GM21786 (cell line): ENCODE measurements around the gene AP3B1.

Source experiments
- ATAC-seq: cut with Tn5 transposase; IDR thresholded peaks from one replicate; pipeline ENCODE4 v1.9.1; 2021; ENCODE audit not compliant: unreplicated experiment

AP3B1 gene

GRCh38 chr5:78294248-78295034 lies at the start of gene AP3B1:
Gene AP3B1, minus strand, starts transcription at chr5:78294698. Its CDS starts 119 bp downstream, at chr5:78294579.
- ATAC-seq, result peak; percentile 82

- ATAC-seq, result no peak
These were observed 46.9 kb upstream of the AP3B1 start for GRCh38 chr5:78341440-78341839.

- ATAC-seq, result no peak
These were observed 45.3 kb upstream of the AP3B1 start for GRCh38 chr5:78339617-78340436.

GRCh38 chr5:78336698-78337097 lies 42.2 kb upstream of the AP3B1 start:
- no peak for ATAC-seq

GRCh38 chr5:78335976-78336375 lies 41.5 kb upstream of the AP3B1 start:
- ATAC-seq, result no peak

GRCh38 chr5:78334811-78335210 lies 40.3 kb upstream of the AP3B1 start:
- ATAC-seq, result no peak

- ATAC-seq, result no peak
These were observed 37.1 kb upstream of the AP3B1 start for GRCh38 chr5:78331523-78332080.

- ATAC-seq, result no peak
These were observed 34.2 kb upstream of the AP3B1 start for GRCh38 chr5:78328585-78329173.

- ATAC-seq, result no peak
These were observed 33.4 kb upstream of the AP3B1 start for GRCh38 chr5:78327761-78328510.

- ATAC-seq, result no peak
These were observed 32.4 kb upstream of the AP3B1 start for GRCh38 chr5:78326930-78327329.

- ATAC-seq, result no peak
These were observed 28.7 kb upstream of the AP3B1 start for GRCh38 chr5:78323241-78323640.

GRCh38 chr5:78320401-78320800 lies 25.9 kb upstream of the AP3B1 start:
- no peak for ATAC-seq

GRCh38 chr5:78318337-78318736 lies 23.8 kb upstream of the AP3B1 start:
- ATAC-seq, result no peak

GRCh38 chr5:78317515-78317914 lies 23.0 kb upstream of the AP3B1 start:
- no peak for ATAC-seq

GRCh38 chr5:78308703-78309102 lies 14.2 kb upstream of the AP3B1 start:
- ATAC-seq, result no peak

- no peak for ATAC-seq
These were observed 6.1 kb upstream of the AP3B1 start for GRCh38 chr5:78300464-78301045.

GRCh38 chr5:78295035-78295961 lies 800 bp upstream of the AP3B1 start:
- ATAC-seq, result no peak

GRCh38 chr5:78293851-78294247 lies 649 bp downstream of the AP3B1 start:
- no peak for ATAC-seq

- no peak for ATAC-seq
These were observed 2.8 kb downstream of the AP3B1 start for GRCh38 chr5:78291687-78292086.
